Urothelium cell line (cell line): ENCODE measurements around the gene JAKMIP1.

Experiments
- DNase-seq: peaks from one replicate; pipeline ENCODE4 v3.0.0; 2011; ENCODE audit warnings: low spot score, mixed read lengths
- FAIRE-seq: peaks from 2 replicates; lab custom pipeline; 2011; peaks lifted over from hg19 to GRCh38; lab: Jason Lieb, UNC

The JAKMIP1 gene

GRCh38 chr4:6049278-6049677, 151.1 kb downstream of the JAKMIP1 start:
- FAIRE-seq = no peak
- no peak for DNase-seq

GRCh38 chr4:6048537-6048936, 151.8 kb downstream of the JAKMIP1 start:
- no peak for FAIRE-seq
- DNase-seq = no peak

GRCh38 chr4:6047130-6047673, 153.1 kb downstream of the JAKMIP1 start:
- DNase-seq (peak; percentile 19), FAIRE-seq (no peak)

GRCh38 chr4:6046526-6047129, 153.7 kb downstream of the JAKMIP1 start:
- DNase-seq (no peak), FAIRE-seq (no peak)

- FAIRE-seq (no peak), DNase-seq (no peak)
Observed at GRCh38 chr4:6044805-6045204, 155.5 kb downstream of the JAKMIP1 start.

GRCh38 chr4:6044276-6044675, 156.1 kb downstream of the JAKMIP1 start:
- DNase-seq (no peak), FAIRE-seq (no peak)

GRCh38 chr4:6043843-6044242, 156.5 kb downstream of the JAKMIP1 start:
- FAIRE-seq = no peak

GRCh38 chr4:6043188-6043587, 157.2 kb downstream of the JAKMIP1 start:
- DNase-seq (no peak), FAIRE-seq (no peak)

More at GRCh38 chr4:6043843-6044242, 156.5 kb downstream of the JAKMIP1 start:
- DNase-seq = no peak

GRCh38 chr4:6042293-6043063, 157.9 kb downstream of the JAKMIP1 start:
- FAIRE-seq (no peak), DNase-seq (no peak)

GRCh38 chr4:6041800-6042199, 158.5 kb downstream of the JAKMIP1 start:
- DNase-seq (no peak), FAIRE-seq (no peak)

GRCh38 chr4:6038711-6039110, 161.6 kb downstream of the JAKMIP1 start:
- FAIRE-seq = no peak
- no peak for DNase-seq

- FAIRE-seq (no peak), DNase-seq (no peak)
Observed at GRCh38 chr4:6035786-6036185, 164.6 kb downstream of the JAKMIP1 start.

- DNase-seq = no peak
- FAIRE-seq = no peak
Observed at GRCh38 chr4:6033381-6033780, 167.0 kb downstream of the JAKMIP1 start.

GRCh38 chr4:6032249-6033244, 167.8 kb downstream of the JAKMIP1 start:
- FAIRE-seq = no peak

GRCh38 chr4:6031846-6032245, 168.5 kb downstream of the JAKMIP1 start:
- FAIRE-seq = no peak
- DNase-seq = no peak

More at GRCh38 chr4:6032249-6033244, 167.8 kb downstream of the JAKMIP1 start:
- no peak for DNase-seq

- DNase-seq = no peak
- no peak for FAIRE-seq
Observed at GRCh38 chr4:6030679-6031078, 169.7 kb downstream of the JAKMIP1 start.

GRCh38 chr4:6029254-6029653, 171.1 kb downstream of the JAKMIP1 start:
- FAIRE-seq (no peak), DNase-seq (no peak)

GRCh38 chr4:6028168-6028567, 172.2 kb downstream of the JAKMIP1 start:
- no peak for FAIRE-seq
- no peak for DNase-seq

GRCh38 chr4:6027392-6027791, 173.0 kb downstream of the JAKMIP1 start:
- DNase-seq (no peak), FAIRE-seq (no peak)

- FAIRE-seq (no peak), DNase-seq (no peak)
Observed at GRCh38 chr4:6024313-6024960, 175.9 kb downstream of the JAKMIP1 start.
